Germinal center (tissue), 1 donor: ENCODE measurements around the gene FKBP15.
A peak's percentile ranks its signal among the peaks of the same experiment; 100 is the strongest.
"Not testable (repeated sequence)": the region's sequence is repeated elsewhere in the genome, so short reads cannot be mapped to it uniquely, and the experiment has no call there.

Experiments used
- DNase-seq: peaks from one replicate; pipeline ENCODE4 v3.0.0; 2012; ENCODE audit warnings: mixed read lengths, low spot score

The FKBP15 gene

DNA sequence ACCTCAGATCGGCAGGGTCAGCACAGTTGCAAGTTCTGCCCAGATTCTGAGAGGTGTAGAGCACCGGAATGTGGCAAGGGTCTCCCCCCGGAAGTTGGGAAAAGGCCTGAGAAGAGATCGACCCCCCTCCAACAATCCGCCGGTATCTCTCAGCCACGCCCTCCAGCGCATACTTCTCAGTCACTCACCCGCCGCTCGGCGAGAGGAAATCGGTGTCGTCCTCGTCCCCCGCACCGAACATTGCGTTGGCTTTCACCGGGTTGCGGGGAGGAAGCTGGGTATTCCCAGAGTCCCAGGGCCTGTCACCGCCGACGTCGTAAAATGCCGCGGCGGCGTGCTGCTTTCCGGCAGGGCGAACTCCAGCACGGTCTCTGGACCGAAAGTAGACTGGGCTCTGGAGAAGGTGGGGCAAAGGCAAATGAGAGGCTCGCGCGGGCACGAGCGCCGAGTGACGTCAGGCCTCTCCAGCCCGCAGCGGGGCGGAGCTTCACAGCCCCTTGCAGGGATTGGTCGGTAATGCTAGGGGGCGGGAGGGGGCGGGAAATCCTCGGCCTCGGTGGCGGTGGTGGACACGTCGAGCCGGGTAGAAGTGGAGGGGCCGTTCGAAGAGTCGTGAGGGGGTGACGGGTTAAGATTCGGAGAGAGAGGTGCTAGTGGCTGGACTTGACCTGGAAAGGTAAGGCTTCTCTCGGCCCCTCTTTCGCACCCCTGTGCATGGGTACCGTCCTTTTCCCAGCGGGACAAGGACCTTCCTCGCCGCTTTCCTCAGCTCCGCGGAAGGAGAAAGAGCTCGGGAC lies at the start of gene FKBP15, which contains the start of gene SLC31A1:
FKBP15 (minus strand) TSS at position 275 of the 797 bp plus-strand sequence; CDS start at position 241, 34 bp downstream.
SLC31A1 (plus strand) TSS at position 542 of the 797 bp plus-strand sequence. CDS start 34,605 bp downstream, outside the sequence.
- DNase-seq: peak; percentile 98

- no peak for DNase-seq
Observed at GRCh38 chr9:113269871-113270270, 48.8 kb upstream of the FKBP15 start.

DNA sequence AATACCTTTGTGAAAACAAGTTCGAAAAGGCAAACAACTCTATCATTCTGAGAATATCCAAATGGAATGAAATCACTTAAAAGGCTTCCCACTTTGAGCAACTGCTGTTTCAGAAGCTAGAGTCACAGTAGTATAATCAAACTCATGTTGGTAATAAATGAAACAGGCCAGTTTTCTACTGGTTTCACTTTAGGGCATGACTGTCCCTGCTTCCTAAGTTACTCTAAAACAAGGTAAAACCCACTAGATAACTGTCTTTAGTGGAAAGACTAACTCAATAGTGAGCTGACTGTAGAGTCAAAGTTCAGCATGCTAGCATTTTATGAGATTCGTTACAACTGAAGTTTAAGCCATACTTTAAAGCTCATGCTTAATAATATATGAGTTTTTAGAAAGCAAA lies 48.3 kb upstream of the FKBP15 start:
- no peak for DNase-seq

DNA sequence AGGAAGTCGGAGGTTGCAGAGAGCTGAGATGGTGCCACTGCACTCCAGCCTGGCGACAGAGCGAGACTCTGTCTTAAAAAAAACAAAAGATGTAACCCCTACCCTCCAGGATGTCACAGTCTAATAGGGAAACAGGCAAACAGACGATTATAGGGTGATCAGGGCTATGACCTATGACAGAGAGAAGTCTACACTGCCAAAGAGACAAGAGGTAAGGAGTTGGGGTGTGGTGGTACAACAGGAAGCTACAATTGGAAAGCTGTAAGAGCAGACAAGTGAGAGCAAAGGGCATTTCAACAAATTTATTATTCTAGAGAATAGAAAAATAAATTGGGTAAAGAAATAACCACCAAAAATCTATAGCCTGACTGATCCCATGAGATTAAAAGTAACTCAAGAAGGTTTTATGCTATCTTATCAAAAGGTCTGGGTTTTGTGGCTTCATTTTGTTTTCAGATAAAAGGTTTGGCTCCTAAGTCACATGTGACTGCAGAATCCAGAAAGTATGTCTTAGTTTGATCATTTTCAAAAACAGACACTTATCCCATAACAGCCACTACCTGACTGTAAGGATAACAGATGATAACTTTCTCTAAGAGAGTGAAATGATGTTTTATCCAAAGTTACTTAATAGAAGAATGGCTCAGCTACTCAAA lies 47.0 kb upstream of the FKBP15 start:
- no peak for DNase-seq

DNA sequence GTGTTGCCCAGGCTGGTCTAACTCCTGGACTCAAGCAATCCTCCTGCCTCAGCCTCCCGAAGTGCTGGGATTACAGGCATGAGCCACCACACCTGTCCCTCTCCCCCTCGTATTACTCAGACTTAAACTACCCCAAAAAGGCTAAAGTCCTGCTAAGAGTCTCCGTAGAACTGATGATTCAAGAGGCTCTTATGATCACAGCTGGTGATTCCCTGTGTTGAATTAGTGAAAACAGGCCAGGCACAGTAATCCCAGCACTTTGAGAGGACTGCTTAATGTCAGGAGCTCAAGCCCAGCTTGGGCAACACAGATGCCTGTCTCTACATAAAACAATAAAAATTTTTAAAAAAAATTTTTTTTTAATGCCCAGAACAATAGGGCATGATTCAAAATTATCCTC lies 45.1 kb upstream of the FKBP15 start:
- no peak for DNase-seq

DNA sequence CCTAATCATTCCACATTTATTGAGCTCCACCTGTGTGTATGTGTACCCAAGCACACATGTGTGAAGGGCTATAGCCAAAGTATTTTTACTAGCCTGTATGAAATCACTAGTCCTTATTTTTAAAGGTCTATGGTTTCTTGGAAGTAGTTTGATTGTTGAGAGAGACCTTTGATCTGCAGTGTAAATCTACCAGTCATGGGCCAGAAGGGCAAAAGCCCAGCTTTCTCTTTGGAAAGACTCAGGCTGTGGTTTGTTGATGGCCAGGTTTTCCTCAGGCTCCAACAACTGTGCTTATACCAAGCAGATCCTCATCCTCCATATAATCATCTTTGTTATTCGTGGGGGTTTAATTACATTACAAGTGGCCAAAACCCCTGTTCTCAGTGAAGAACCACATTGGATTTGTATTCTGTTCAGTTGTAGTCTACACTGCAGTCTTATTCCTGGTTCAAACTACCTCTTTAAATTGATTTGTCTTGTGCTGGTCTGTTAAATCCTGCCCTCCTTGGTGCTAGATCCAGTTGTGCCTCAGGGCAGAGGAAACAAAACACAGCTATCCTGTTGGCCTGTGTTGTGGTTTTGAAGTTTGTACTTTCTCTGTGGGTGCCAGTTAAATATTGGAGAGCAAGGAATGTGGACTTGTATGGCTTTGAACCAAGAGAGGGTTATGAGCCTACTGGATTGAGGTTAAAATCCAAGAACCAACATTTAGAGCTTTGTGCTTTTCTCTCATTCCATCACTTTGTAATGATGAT lies 41.0 kb upstream of the FKBP15 start:
- no peak for DNase-seq

DNA sequence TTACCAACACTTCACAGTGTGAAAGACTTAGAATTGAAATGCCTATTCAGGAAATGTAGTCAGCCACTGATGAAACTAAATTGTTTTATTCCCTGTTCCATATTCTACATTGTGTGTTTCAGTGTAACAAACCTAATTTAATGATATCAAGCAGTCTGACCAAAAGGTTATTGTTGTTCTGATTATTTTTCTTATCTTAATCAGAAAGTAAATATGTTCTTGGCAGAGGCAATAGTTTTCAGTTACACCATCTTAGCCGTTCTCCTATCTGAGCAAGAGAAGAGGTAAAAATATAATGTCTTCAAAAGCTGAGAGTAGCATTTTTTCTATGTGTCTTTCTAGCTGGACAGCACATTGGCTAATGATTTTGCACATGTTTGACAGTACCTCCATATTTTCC lies 37.2 kb upstream of the FKBP15 start:
- DNase-seq: no peak

- DNase-seq: no peak
Observed at GRCh38 chr9:113257863-113258262, 36.8 kb upstream of the FKBP15 start.

DNA sequence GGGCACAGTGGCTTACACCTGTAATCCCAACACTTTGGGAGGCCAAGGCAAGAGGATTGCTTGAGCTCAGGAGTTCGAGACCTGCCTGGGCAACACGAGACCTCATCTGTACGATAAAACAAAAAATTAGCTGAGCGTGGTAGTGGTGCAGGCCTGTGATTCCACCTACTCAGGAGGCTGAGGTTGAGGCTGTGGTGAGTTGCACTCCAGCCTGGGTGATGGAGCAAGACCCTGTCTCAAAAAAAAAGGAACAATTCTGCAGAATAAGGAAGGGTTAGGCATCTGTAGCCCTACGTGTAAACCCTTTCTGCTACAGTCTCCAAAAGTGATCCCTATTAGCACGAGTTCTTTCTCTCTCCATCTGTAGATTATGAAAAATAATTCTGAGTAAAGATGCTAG lies 34.4 kb upstream of the FKBP15 start:
- no peak for DNase-seq

GRCh38 chr9:113254991-113255390 lies 33.9 kb upstream of the FKBP15 start:
- DNase-seq: no peak

- no peak for DNase-seq
Observed at GRCh38 chr9:113250807-113251206, 29.7 kb upstream of the FKBP15 start.

DNA sequence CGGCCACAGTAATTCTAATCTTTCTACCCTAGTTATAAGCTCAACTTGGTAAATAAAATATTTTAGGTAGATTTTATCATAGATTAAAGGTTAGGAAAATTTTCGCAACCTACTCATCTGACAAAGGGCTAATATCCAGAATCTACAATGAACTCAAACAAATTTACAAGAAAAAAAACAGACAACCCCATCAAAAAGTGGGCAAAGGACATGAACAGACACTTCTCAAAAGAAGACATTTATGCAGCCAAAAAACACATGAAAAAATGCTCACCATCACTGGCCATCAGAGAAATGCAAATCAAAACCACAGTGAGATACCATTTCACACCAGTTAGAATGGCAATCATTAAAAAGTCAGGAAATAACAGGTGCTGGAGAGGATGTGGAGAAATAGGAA lies 28.6 kb upstream of the FKBP15 start:
- not testable (repeated sequence) for DNase-seq

GRCh38 chr9:113247640-113248039 lies 26.6 kb upstream of the FKBP15 start:
- DNase-seq: no peak

DNA sequence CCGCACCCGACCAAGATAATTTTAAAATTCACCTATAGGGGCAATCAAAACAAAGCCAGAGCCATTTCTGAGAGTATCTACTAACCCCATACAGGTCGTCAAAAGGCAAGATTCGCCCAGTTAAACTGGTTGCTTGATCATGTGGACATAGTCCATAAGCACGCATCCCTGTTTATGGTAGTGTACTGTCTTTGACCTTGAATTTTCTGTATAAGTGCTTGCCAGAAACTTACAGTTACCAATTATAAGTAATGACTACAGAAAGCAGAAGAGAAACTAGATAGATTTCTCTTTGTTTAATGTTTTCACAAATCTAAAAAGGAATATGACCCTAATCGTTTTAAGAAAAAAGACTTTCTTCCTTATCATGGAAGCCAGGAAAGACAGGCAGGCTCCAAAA lies 25.9 kb upstream of the FKBP15 start:
- no peak for DNase-seq

DNA sequence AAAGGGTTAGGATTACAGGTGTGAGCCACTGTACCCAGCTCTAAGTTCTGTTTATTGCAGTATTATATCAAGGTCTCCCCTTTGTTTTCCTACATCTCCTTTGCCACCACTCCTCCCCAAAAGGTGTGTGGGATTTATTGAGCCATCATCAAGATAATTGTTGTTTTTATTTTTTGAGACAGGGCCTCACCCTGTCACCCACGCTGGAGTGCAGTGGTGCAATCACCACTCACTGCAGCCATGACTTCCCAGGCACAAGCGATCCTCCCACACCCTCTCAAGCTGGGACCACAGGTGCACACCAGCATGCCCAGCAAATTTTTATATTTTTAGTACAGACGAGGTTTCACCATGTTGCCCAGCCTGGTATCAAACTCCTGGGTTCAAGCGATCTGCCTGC lies 24.8 kb upstream of the FKBP15 start:
- no peak for DNase-seq

DNA sequence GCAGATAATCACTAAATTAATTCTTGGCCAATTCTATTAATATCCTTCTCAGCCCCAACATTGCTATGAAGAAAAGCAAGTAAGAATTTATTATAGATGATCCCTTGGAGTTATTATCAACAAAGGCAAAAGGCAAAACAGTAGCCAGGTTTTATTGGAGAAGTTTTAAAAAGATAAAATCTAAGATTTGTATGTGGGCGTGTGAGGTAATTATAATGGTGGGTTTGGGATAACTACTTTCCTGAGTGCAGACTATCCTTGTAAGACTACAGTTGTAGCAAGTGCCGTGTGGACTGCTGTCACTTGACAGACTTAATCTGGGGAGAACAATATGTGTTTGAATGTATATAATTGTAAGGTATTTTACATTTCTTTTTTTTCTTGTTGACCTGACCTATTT lies 23.5 kb upstream of the FKBP15 start:
- no peak for DNase-seq

- no peak for DNase-seq
Observed at GRCh38 chr9:113241161-113241560, 20.1 kb upstream of the FKBP15 start.

GRCh38 chr9:113238859-113239232 lies 17.8 kb upstream of the FKBP15 start:
- DNase-seq: no peak

GRCh38 chr9:113238202-113238858 lies 17.3 kb upstream of the FKBP15 start:
- DNase-seq: no peak

GRCh38 chr9:113237026-113237425 lies 15.9 kb upstream of the FKBP15 start:
- DNase-seq: no peak

- not testable (repeated sequence) for DNase-seq
Observed at GRCh38 chr9:113235701-113236255, 14.7 kb upstream of the FKBP15 start.

DNA sequence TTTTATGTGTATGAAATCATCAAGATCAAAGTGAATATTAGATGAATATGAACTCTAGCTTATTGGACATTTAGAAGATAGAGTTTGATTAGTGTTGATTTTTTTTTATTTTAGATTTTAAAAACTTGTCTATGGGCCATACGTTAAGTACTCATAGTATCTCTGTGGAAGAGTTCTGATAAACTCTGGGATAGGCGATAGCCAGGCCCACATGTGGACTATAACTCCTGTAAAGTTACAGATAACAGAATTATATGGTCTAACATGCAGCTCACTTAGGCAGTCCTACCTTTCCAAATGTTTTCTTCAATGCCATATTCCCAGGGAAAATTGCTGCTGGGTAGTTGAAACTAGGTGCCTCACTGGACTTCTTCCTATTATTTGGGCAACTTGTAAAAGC lies 10.6 kb upstream of the FKBP15 start:
- no peak for DNase-seq
